ENCODE measurements around the gene FARS2.

DNA sequence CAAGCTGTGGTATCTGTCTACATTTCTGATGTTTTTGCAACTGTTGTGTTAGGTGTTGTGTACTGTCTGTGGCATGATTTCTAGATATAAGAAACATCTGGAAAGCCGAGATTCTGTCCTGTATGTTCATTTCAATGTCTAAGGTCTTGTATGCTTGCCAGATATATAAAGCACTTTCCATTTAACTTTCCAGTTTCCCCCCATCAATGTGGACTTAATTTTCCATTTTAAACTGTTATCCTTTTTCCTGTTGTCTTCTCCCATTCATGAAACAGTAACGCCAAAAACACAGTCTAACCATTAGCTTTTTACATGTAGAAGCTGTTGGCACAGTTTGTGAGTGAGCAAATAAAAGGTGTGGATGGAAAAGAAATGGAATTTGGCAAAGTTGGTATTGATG, 181.6 kb downstream of the FARS2 start:
- TF ChIP-seq, protein P1, sequence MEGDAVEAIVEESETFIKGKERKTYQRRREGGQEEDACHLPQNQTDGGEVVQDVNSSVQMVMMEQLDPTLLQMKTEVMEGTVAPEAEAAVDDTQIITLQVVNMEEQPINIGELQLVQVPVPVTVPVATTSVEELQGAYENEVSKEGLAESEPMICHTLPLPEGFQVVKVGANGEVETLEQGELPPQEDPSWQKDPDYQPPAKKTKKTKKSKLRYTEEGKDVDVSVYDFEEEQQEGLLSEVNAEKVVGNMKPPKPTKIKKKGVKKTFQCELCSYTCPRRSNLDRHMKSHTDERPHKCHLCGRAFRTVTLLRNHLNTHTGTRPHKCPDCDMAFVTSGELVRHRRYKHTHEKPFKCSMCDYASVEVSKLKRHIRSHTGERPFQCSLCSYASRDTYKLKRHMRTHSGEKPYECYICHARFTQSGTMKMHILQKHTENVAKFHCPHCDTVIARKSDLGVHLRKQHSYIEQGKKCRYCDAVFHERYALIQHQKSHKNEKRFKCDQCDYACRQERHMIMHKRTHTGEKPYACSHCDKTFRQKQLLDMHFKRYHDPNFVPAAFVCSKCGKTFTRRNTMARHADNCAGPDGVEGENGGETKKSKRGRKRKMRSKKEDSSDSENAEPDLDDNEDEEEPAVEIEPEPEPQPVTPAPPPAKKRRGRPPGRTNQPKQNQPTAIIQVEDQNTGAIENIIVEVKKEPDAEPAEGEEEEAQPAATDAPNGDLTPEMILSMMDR (IDR thresholded peaks at IDR 0.05), result no peak
- TF ChIP-seq EP300 (IDR thresholded peaks at IDR 0.05), result no peak
- TF ChIP-seq POLR2A (IDR thresholded peaks at IDR 0.05), result no peak
- no peak for TF ChIP-seq POLR2AphosphoS5 (IDR thresholded peaks at IDR 0.05)
